Neuronal stem cell (in vitro differentiated cells): ENCODE measurements around the gene GPR62.

Source experiments
- DNase-seq: peaks from one replicate; pipeline ENCODE4 v3.0.0-alpha.2; 2013; ENCODE audit warnings: low spot score
- H2AFZ ChIP-seq: one replicate; pipeline ENCODE4 v1.6.1; 2013; ENCODE audit warnings: mild to moderate bottlenecking, low read length, inconsistent platforms
- H2AK5ac ChIP-seq: 2 replicates; pipeline ENCODE4 v1.6.1; 2013; ENCODE audit warnings: low read depth, mild to moderate bottlenecking, inconsistent platforms, low read length, moderate library complexity, mixed read lengths
- H2BK120ac ChIP-seq: 2 replicates; pipeline ENCODE4 v1.6.1; 2013; ENCODE audit warnings: low read depth, mild to moderate bottlenecking, inconsistent platforms, low read length, moderate library complexity, mixed read lengths
- H2BK12ac ChIP-seq: one replicate; pipeline ENCODE4 v1.6.1; 2013; ENCODE audit warnings: low read length, inconsistent platforms
- H2BK15ac ChIP-seq: 2 replicates; pipeline ENCODE4 v1.6.1; 2013; ENCODE audit warnings: mild to moderate bottlenecking, low read length, inconsistent platforms, mixed read lengths
- H2BK5ac ChIP-seq: one replicate; pipeline ENCODE4 v1.6.1; 2013; ENCODE audit warnings: inconsistent platforms, mild to moderate bottlenecking, low read length, moderate library complexity
- H3K14ac ChIP-seq: one replicate; pipeline ENCODE4 v1.6.1; 2013; ENCODE audit warnings: low read length, inconsistent platforms
- H3K18ac ChIP-seq: 2 replicates; pipeline ENCODE4 v1.6.1; 2013; ENCODE audit warnings: low read length, inconsistent platforms
- H3K23ac ChIP-seq: 2 replicates; pipeline ENCODE4 v1.6.1; 2013; ENCODE audit warnings: low read depth, mild to moderate bottlenecking, mixed read lengths, low read length, inconsistent platforms; ENCODE audit not compliant: poor library complexity
- H3K27ac ChIP-seq: replicated peaks from 3 replicates; pipeline ENCODE4 v1.5.1; 2013; ENCODE audit warnings: low read length, inconsistent platforms
- H3K27me3 ChIP-seq, 3 experiments: 2 replicates each; pipeline ENCODE4 v1.6.1; 2013; ENCODE audit warnings: low read length in 3 of 3, mild to moderate bottlenecking in 2 of 3, inconsistent platforms in 1 of 3, low read depth in 1 of 3, mixed read lengths in 1 of 3, moderate library complexity in 1 of 3; ENCODE audit not compliant: control insufficient read depth in 3 of 3, insufficient read depth in 3 of 3
- H3K36me3 ChIP-seq, 2 donors: replicated peaks in 1 of 2; 2 replicates each; pipeline ENCODE4 v1.6.1; 2013; ENCODE audit warnings: low read length in 2 of 2; ENCODE audit not compliant: control insufficient read depth in 2 of 2, insufficient read depth in 2 of 2
- H3K4ac ChIP-seq: 2 replicates; pipeline ENCODE4 v1.6.1; 2013; ENCODE audit warnings: inconsistent platforms, mild to moderate bottlenecking, low read length, moderate library complexity
- H3K4me1 ChIP-seq, 2 donors: 1 replicate in 1 of 2; 2 replicates in 1 of 2; pipeline ENCODE4 v1.6.1; 2013; ENCODE audit warnings: low read length in 2 of 2, low read depth in 1 of 2; ENCODE audit not compliant: control insufficient read depth in 2 of 2, insufficient read depth in 1 of 2
- H3K4me2 ChIP-seq: one replicate; pipeline ENCODE4 v1.6.1; 2013; ENCODE audit warnings: mild to moderate bottlenecking, low read length, inconsistent platforms; ENCODE audit not compliant: insufficient read depth, poor library complexity, severe bottlenecking
- H3K4me3 ChIP-seq, 2 donors: 2 replicates each; pipeline ENCODE4 v1.5.1; 2013; ENCODE audit warnings: low read length in 2 of 2, mild to moderate bottlenecking in 2 of 2, inconsistent platforms in 1 of 2, moderate library complexity in 1 of 2
- H3K79me1 ChIP-seq: one replicate; pipeline ENCODE4 v1.6.1; 2013; ENCODE audit warnings: low read depth, mild to moderate bottlenecking, inconsistent platforms, low read length, moderate library complexity
- H3K9ac ChIP-seq: one replicate; pipeline ENCODE4 v1.6.1; 2013; ENCODE audit warnings: mild to moderate bottlenecking, low read depth, low read length, inconsistent platforms; ENCODE audit not compliant: poor library complexity
- H3K9me3 ChIP-seq, 2 donors: replicated peaks in 1 of 2; 2 replicates each; pipeline versions ENCODE3 to v1.6.1; 2013; ENCODE audit warnings: low read length in 2 of 2, mild to moderate bottlenecking in 2 of 2, inconsistent platforms in 1 of 2, low read depth in 1 of 2, mixed read lengths in 1 of 2, moderate library complexity in 1 of 2; ENCODE audit not compliant: control insufficient read depth in 2 of 2, insufficient read depth in 1 of 2
- H4K8ac ChIP-seq: one replicate; pipeline ENCODE4 v1.6.1; 2013; ENCODE audit warnings: low read depth, mild to moderate bottlenecking, inconsistent platforms, low read length, moderate library complexity
- H4K91ac ChIP-seq: one replicate; pipeline ENCODE4 v1.6.1; 2013; ENCODE audit warnings: low read length, low read depth, mild to moderate bottlenecking, inconsistent platforms; ENCODE audit not compliant: poor library complexity
- WGBS, 2 donors: extraction: QIAGEN DNeasy Blood & Tissue Kit; methylation state at CpG; one replicate each; pipeline ENCODE4 v1.1.7; 2013; ENCODE audit warnings: missing lambda C conversion rate in 2 of 2, mixed read lengths in 1 of 2; ENCODE audit not compliant: insufficient read length in 2 of 2, insufficient replicate concordance in 1 of 2; ENCODE audit errors: extremely low coverage in 2 of 2; 5-methylcytosine and 5-hydroxymethylcytosine counted together

GPR62 gene

DNA sequence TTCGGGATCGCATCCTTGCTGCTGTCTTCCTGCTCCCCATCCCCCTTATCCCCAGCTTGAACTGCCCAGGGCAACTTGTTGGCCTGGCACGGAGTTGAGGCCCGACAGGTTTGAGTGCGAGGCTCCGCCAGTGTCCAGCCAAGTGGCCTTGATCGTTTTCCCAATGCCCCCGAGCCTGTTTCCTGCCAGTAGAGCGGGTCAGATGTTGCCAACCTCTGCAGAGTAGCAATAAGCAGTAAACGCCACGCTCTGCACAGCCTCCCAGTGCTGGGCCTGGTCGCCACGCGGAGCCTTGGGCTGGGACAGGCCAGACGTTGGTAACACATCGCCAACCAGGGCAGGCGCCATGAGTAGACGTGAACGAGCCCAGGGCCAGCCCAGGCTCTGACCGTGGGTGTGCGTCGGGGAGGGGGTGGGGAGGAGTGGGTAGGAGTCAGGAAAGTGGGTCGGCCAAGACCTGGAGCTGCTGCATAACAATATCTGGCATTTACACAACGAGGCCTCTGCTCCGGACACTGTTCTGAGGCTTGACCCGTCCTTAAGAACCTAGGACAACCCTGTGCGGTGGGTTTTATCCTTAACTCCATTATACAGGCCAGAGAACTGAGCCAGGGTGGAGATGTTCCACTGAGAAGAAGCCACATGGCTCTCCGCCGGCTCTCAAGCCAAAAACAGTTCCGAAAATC, 19.2 kb downstream of the GPR62 start:
- H3K4ac ChIP-seq = peak overlapping the region; percentile 1
- peak overlapping the region; percentile 8 for H2BK5ac ChIP-seq
- H3K4me2 ChIP-seq = peak overlapping the region; percentile 93
- H3K79me1 ChIP-seq = no peaks in the 10 kb centered on the region
- H3K36me3 ChIP-seq = no peaks in the 10 kb centered on the region
- H3K9ac ChIP-seq = peak overlapping the region; percentile 71
- no peaks in the 10 kb centered on the region for H3K9me3 ChIP-seq
- H2BK12ac ChIP-seq = peak overlapping the region; percentile 96
- H4K91ac ChIP-seq = peak overlapping the region; percentile 77
- no peak for DNase-seq
- peak overlapping the region; percentile 8 for H4K8ac ChIP-seq
- peak overlapping the region; percentile 42 for H2AK5ac ChIP-seq
- no peak overlapping the region for H3K27ac ChIP-seq
- peak overlapping the region; percentile 13 for H3K23ac ChIP-seq
- no CpG with 5 or more reads among the region's 30 CpGs for WGBS, 2 donors
- H2BK120ac ChIP-seq = no peak overlapping the region
- H3K18ac ChIP-seq = peak overlapping the region; percentile 94
- H3K14ac ChIP-seq = no peak overlapping the region
- H3K4me1 ChIP-seq = peaks cover 18 to 23% of the 10 kb centered on the region in 2 donors
- H2BK15ac ChIP-seq = peak overlapping the region; percentile 84
- peaks cover 0 to 2% (median 0%) of the 10 kb centered on the region in 3 experiments for H3K27me3 ChIP-seq
- peak overlapping the region; percentile 98 for H2AFZ ChIP-seq
- H3K4me3 ChIP-seq = peak overlapping the region; percentile 69 to 76

DNA sequence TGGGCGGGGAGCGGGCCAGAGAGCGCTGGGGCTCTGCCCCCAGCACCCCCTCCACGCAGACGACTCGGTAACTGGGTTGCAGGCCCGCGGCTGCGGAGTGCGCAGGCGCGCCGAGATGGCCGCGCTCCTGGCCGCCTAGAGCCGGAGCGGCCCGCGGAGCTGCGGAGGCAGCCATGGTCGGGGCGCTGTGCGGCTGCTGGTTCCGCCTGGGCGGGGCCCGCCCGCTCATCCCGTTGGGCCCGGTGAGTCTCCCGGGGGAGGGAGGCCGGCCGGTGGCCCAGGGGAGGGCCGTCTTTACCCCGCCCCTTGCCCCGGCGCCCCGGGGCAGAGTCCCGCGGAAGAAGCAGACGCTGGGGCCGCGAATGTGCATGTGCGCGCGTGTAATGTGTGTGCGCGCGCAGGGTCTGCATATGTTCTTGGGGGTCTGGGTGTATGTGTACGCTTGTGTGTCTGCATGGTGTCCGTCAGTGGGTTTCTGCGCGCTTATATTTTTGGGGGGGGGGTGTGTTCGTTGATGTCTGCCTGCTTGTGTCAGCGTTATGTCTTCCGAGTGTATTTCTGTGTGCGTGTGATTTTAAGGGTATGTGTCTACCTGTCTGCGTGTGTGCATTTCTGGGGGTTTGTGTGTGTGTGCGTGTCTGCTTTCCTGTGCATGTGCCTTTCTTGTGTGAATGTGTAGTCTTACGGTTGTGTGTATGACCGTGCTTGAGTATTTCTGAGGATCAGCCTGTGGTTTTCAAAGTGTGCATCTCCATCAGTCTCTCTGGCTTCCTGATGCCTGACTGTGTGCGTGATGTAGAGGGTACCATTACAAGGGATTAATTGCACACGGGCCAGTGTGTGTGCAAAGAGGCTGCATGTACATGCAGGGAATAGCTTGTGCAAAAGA, 20.0 kb downstream of the GPR62 start, which contains the start of gene ABHD14A:
Gene ABHD14A, plus strand, starts transcription at position 102 of the 889 bp plus-strand sequence. Its CDS starts 72 bp downstream, at position 174.
- Histone ChIP-seq H2AK5ac (peak within 1 kb of the TSS; percentile 78), H2BK120ac (no peak within 1 kb of the TSS), H3K23ac (peak within 1 kb of the TSS; percentile 76), H3K9ac (peak within 1 kb of the TSS; percentile 71), H3K14ac (peak within 1 kb of the TSS; percentile 11), H2BK5ac (peak within 1 kb of the TSS; percentile 39), H3K4ac (peak within 1 kb of the TSS; percentile 1), H3K4me1 (peaks cover 18 to 21% of the 10 kb centered on the region in 2 donors), H3K4me3 (peak within 1 kb of the TSS; percentile 69 to 76), H3K4me2 (peak within 1 kb of the TSS; percentile 93), H2BK12ac (peak within 1 kb of the TSS; percentile 96), H4K8ac (peak within 1 kb of the TSS; percentile 8), H2AFZ (peak within 1 kb of the TSS; percentile 98), H4K91ac (peak within 1 kb of the TSS; percentile 77), H3K18ac (peak within 1 kb of the TSS; percentile 94), H3K36me3 (no peaks in the 10 kb centered on the region), H3K79me1 (no peaks in the 10 kb centered on the region), H2BK15ac (peak within 1 kb of the TSS; percentile 84), H3K9me3 (no peaks in the 10 kb centered on the region), H3K27ac (no peak within 1 kb of the TSS), H3K27me3 (peaks cover 0 to 2% (median 0%) of the 10 kb centered on the region in 3 experiments)
- WGBS, 2 donors = no CpG with 5 or more reads among the region's 63 CpGs
- DNase-seq = peak; percentile 68

DNA sequence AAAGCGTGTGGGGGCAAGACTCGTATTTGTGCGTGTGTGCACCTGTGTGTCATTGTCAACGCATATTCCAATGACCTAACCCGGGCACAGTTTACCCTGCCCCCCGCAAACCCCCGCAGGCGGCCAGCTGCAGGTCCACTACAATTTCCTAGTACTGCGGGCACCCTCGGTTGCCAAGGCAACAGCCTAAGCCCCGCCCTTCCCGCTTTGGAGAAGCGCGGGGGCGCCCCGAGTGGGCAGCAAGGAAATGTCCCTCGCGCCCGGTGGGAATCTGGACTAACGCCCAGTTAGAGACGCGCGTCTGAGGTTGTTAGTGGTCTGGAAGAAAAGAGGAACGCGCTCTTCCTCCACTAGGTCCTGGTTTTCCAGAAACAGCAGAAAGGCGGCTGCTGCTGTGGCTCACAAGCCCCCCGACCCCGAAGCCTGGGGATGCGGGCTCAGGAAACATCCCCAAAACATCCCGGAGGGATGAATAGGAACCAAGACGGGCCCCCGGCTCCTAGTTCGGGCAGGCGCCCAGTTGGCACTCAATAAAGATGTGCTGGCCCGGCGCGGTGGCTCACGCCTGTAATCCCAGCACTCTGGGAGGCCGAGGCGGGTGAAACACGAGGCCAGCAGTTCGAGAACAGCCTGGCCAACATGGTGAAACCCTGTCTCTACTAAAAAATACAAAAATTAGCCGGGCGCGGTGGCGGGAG, 20.8 kb downstream of the GPR62 start:
- Histone ChIP-seq H3K4me3 (peak overlapping the region; percentile 69 to 76), H3K14ac (no peak overlapping the region), H2BK5ac (peak overlapping the region; percentile 39), H3K18ac (peak overlapping the region; percentile 72), H3K9me3 (no peaks in the 10 kb centered on the region), H3K27me3 (peaks cover 0 to 2% (median 0%) of the 10 kb centered on the region in 3 experiments), H3K23ac (no peak overlapping the region), H2BK15ac (no peak overlapping the region), H3K9ac (no peak overlapping the region), H2BK120ac (no peak overlapping the region), H3K36me3 (peaks cover 0 to 7% of the 10 kb centered on the region in 2 donors), H4K8ac (no peak overlapping the region), H3K4me1 (peaks cover 18 to 21% of the 10 kb centered on the region in 2 donors), H3K4me2 (peak overlapping the region; percentile 93), H3K4ac (no peak overlapping the region), H3K27ac (peak overlapping the region; percentile 9), H3K79me1 (no peaks in the 10 kb centered on the region), H4K91ac (no peak overlapping the region), H2AK5ac (peak overlapping the region; percentile 51), H2BK12ac (no peak overlapping the region), H2AFZ (no peak overlapping the region)
- DNase-seq = no peak
- WGBS, 2 donors = no CpG with 5 or more reads among the region's 46 CpGs
